HepG2 (cell line): Measurements from ENCODE around the gene SPOPL. TPM values are rescaled to one million over a fixed set of nuclear protein-coding genes. Genes with fewer than 3 reads are reported as not detected.
"Not testable (repeated sequence)": the region's sequence is repeated elsewhere in the genome, so short reads cannot be mapped to it uniquely, and the experiment has no call there.

Experiments used
- ATAC-seq: fragments of 200-7000 bp; cut with Tn5 transposase; 3 replicates; pipeline ENCODE4 v1.9.1; 2020; ENCODE audit warnings: mild to moderate bottlenecking, moderate library complexity
- BruUV-seq: library from RNA; stranded (reverse); fragments of 400-500 nt; replicated peaks from 2 replicates; lab custom pipeline; 2021; lab: Mats Ljungman, UMichigan
- CTCF ChIA-PET: fragments of 300-600 bp; formaldehyde crosslinking; extraction: SDS; loops from one replicate; lab custom pipeline; 2021; ENCODE audit warnings: low total read pairs, inconsistent platforms, low intra/inter-chr PET ratio; lab: Yijun Ruan, JAX
- POLR2A ChIA-PET: fragments of 350-600 bp; sonication (Branson Sonifier 250); formaldehyde crosslinking; loops from one replicate; lab custom pipeline; 2020; ENCODE audit warnings: antibody characterized with exemption, inconsistent platforms; lab: Yijun Ruan, JAX
- DNase-seq: peaks from one replicate; pipeline ENCODE4 v3.0.0-alpha.2; 2015; ENCODE audit warnings: low spot score
- FAIRE-seq: peaks from 3 replicates; lab custom pipeline; 2011; peaks lifted over from hg19 to GRCh38; lab: Jason Lieb, UNC
- H2AFZ ChIP-seq: one replicate; pipeline ENCODE4 v1.6.1; 2011; ENCODE audit warnings: low read length, inconsistent platforms
- H3K27ac ChIP-seq: fragments of 300-600 bp; 3 replicates; pipeline ENCODE4 v1.8.0; 2011; ENCODE audit warnings: mixed run types, mild to moderate bottlenecking, mixed read lengths, low read length, inconsistent platforms; ENCODE audit not compliant: insufficient read depth; ENCODE audit errors: extremely low read length
- H3K27me3 ChIP-seq, 2 experiments: fragments of 200-600 bp in 1 of 2; 2 replicates in 1 of 2; 3 replicates in 1 of 2; pipeline versions ENCODE4 v1.6.0 to v1.8.0; 2011; ENCODE audit warnings: low read length in 2 of 2, mild to moderate bottlenecking in 2 of 2, moderate library complexity in 2 of 2, inconsistent platforms in 1 of 2; ENCODE audit not compliant: insufficient read depth in 2 of 2, control insufficient read depth in 1 of 2
- H3K36me3 ChIP-seq, 2 experiments: fragments of 200-600 bp in 1 of 2; replicated peaks in 1 of 2; 2 replicates in 1 of 2; 3 replicates in 1 of 2; pipeline versions ENCODE4 v1.5.1 to v1.8.0; 2011; ENCODE audit warnings: low read length in 2 of 2, inconsistent platforms in 1 of 2; ENCODE audit not compliant: insufficient read depth in 2 of 2, control insufficient read depth in 1 of 2
- H3K4me1 ChIP-seq: 2 replicates; pipeline ENCODE4 v1.5.1; 2012; ENCODE audit warnings: low read length, inconsistent platforms; ENCODE audit not compliant: insufficient read depth
- H3K4me2 ChIP-seq: 2 replicates; pipeline ENCODE4 v1.6.0; 2011; ENCODE audit warnings: low read depth, low read length, inconsistent platforms
- H3K4me3 ChIP-seq, 3 experiments: fragments of 200-600 bp in 1 of 3; sonication (generic), shearing (Covaris generic) in 1 of 3; replicated peaks in 1 of 3; 2 replicates each; pipeline ENCODE4 v1.5.1; 2011 to 2016; ENCODE audit warnings: low read length in 3 of 3, inconsistent platforms in 2 of 3, low read depth in 2 of 3, mild to moderate bottlenecking in 2 of 3, control low read depth in 1 of 3, mixed read lengths in 1 of 3; ENCODE audit not compliant: insufficient read depth in 1 of 3
- H3K79me2 ChIP-seq: one replicate; pipeline ENCODE4 v1.6.1; 2011; ENCODE audit warnings: low read length, inconsistent platforms; ENCODE audit not compliant: insufficient read depth
- H3K9ac ChIP-seq: 2 replicates; pipeline ENCODE4 v1.6.0; 2011; ENCODE audit warnings: mild to moderate bottlenecking, low read depth, low read length, inconsistent platforms; ENCODE audit not compliant: insufficient read depth
- H3K9me3 ChIP-seq: 2 replicates; pipeline ENCODE4 v1.5.1; 2012; ENCODE audit warnings: mild to moderate bottlenecking, low read length
- H4K20me1 ChIP-seq: 2 replicates; pipeline ENCODE4 v1.6.0; 2011; ENCODE audit warnings: inconsistent platforms, mild to moderate bottlenecking, low read length, moderate library complexity; ENCODE audit not compliant: insufficient read depth
- DMTF1 ChIP-seq: sonication (generic); formaldehyde crosslinking; IDR thresholded peaks from 2 replicates; pipeline ENCODE4 v1.4.0; 2020; ENCODE audit warnings: mild to moderate bottlenecking, missing genetic modification reagents
- HCFC1 ChIP-seq: fragments of 150-350 bp; IDR thresholded peaks from 2 replicates; pipeline ENCODE4 v1.6.1; 2014; ENCODE audit warnings: low read depth, low read length
- YY1 ChIP-seq: IDR thresholded peaks from 2 replicates; pipeline ENCODE4 v1.6.1; 2011; ENCODE audit warnings: low read length, low read depth, moderate library complexity, mild to moderate bottlenecking; ENCODE audit not compliant: insufficient read depth, insufficient replicate concordance
- ZNF260 ChIP-seq: sonication (generic); formaldehyde crosslinking; IDR thresholded peaks from 2 replicates; pipeline ENCODE4 v1.4.0; 2020; ENCODE audit warnings: missing genetic modification reagents, low read depth, mild to moderate bottlenecking, borderline replicate concordance
- in situ Hi-C: cut with HindIII; loops from 2 replicates; pipeline ENCODE4 v1.10.0; 2017; ENCODE audit warnings: low pct_unique_long_range_greater_than_20kb; ENCODE audit not compliant: extremely low pct_ligation_motif_present
- intact Hi-C: fragments of 100-400 bp; cut with micrococcal nuclease; formaldehyde crosslinking; loops from one replicate; pipeline ENCODE4 v1.10.0; 2022; ENCODE audit not compliant: unreplicated experiment
- polyA plus RNA-seq, 8 experiments: library from polyadenylated mRNA; depleted of rRNA in 3 of 8; stranded (reverse) in 7 of 8; unstranded in 1 of 8; fragments of >200 nt; fragmentation: Illumina TruSeq in 4 of 8; extraction: Trizol in 4 of 8; gene quantifications; 2 replicates each; pipeline versions ENCODE4 v1.2.1 to v1.2.3, GENCODE V29; 2011 to 2016; ENCODE audit warnings: low read depth in 4 of 8, missing spikeins in 1 of 8, mixed read lengths in 1 of 8; ENCODE audit not compliant: insufficient read depth in 1 of 8
- total RNA-seq, 5 experiments: library from RNA; depleted of rRNA; stranded (reverse); fragments of >200 nt; fragmentation: Illumina TruSeq; extraction: Trizol; gene quantifications; 2 replicates each; pipeline ENCODE4 v1.2.3, GENCODE V29; 2016; ENCODE audit warnings: low read depth in 1 of 5

SPOPL gene
- total and polyA plus RNA-seq, 2 of the 13 experiments (the other 11 are each of a cell fraction or from before 2014, with no cell fraction given), result 12.6 to 51.6 TPM

DNA sequence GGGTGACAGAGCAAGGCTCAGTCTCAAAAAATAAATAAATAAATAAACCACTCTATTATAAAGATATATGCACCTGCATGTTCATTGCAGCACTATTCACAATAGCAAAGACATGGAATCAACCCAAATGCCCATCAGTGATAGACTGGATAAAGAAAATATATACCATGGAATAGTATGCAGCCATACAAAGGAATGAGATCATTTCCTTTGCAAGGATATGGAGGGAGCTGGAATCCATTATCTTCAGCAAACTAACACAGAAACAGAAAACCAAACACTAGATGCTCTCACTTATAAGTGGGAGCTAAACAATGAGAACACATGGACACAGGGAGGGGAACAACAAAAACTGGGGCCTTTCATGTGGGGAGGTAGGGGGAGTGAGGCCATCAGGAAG is 18.8 kb upstream of the SPOPL start:
- POLR2A ChIA-PET, result not testable (repeated sequence)

GRCh38 chr2:138485019-138485418 is 16.6 kb upstream of the SPOPL start:
- POLR2A ChIA-PET, result no interaction called here
- TF ChIP-seq DMTF1 (CRISPR knock-in tag), result no peak
- TF ChIP-seq HCFC1, result no peak
- TF ChIP-seq YY1, result no peak
- H3K36me3 ChIP-seq, result no peaks in the 10 kb centered on the region
- no TSS peak for BruUV-seq
- H3K4me1 ChIP-seq, result peaks cover 5% of the 10 kb centered on the region
- H3K4me2 ChIP-seq, result no peak overlapping the region
- in situ Hi-C loops, result no loop called here
- no peak for FAIRE-seq
- no peak overlapping the region for H2AFZ ChIP-seq
- H3K9ac ChIP-seq, result no peak overlapping the region
- H3K4me3 ChIP-seq, result no peak overlapping the region
- intact Hi-C loops, result no loop called here
- H3K79me2 ChIP-seq, result no peaks in the 10 kb centered on the region
- no peak for ATAC-seq
- DNase-seq, result no peak
- CTCF ChIA-PET, result no interaction called here
- H4K20me1 ChIP-seq, result no peaks in the 10 kb centered on the region
- no peak overlapping the region for H3K27ac ChIP-seq
- H3K27me3 ChIP-seq, result no peaks in the 10 kb centered on the region
- H3K9me3 ChIP-seq, result no peaks in the 10 kb centered on the region

More for the DNA sequence above, 18.8 kb upstream of the SPOPL start:
- BruUV-seq, H3K9me3 ChIP-seq, FAIRE-seq, CTCF ChIA-PET, H3K9ac ChIP-seq, in situ Hi-C loops, DNase-seq, H3K79me2 ChIP-seq, ATAC-seq, H2AFZ ChIP-seq: not testable (repeated sequence)
- TF ChIP-seq ZNF260 (CRISPR knock-in tag), result peak; percentile 96
- TF ChIP-seq, all 625 proteins: peak for 1; not testable (repeated sequence) for 624
- H3K4me3 ChIP-seq, H3K36me3 ChIP-seq, intact Hi-C loops, H3K27ac ChIP-seq, H3K4me1 ChIP-seq, H4K20me1 ChIP-seq, H3K27me3 ChIP-seq, H3K4me2 ChIP-seq: not testable (repeated sequence)
